ENCODE measurements around the gene ZNF598. TPM values are rescaled to one million over a fixed set of nuclear protein-coding genes. Genes with fewer than 3 reads are reported as not detected.

Gene ZNF598
- total RNA-seq, 2 donors from 2014 or later = 45.6 to 49.5 TPM

- WGBS, 2 experiments (ENCODE audit: insufficient coverage in 1 of 2, insufficient read length in 1 of 2) = 0 to 1% methylated on average over 24 to 78 of the region's 78 CpGs
- TF ChIP-seq CTCF (conservative IDR thresholded peaks at IDR 0.05) = no peak
Observed at GRCh38 chr16:1971796-1972489, 37.7 kb downstream of the ZNF598 start, which contains the start of gene TBL3. Gene TBL3, plus strand, starts transcription at chr16:1972053. Its CDS starts 112 bp downstream, at chr16:1972165.

GRCh38 chr16:1968146-1968953, 41.3 kb downstream of the ZNF598 start:
- Histone ChIP-seq H3K27me3 (ENCODE audit: control insufficient read depth, insufficient read depth, low read length, poor library complexity, severe bottlenecking) (no peaks in the 10 kb centered on the region), H3K4me1 (ENCODE audit: control insufficient read depth, insufficient read depth, low read length) (peaks cover 2% of the 10 kb centered on the region), H3K9me3 (ENCODE audit: control insufficient read depth, low read length) (no peaks in the 10 kb centered on the region), H3K36me3 (ENCODE audit: control insufficient read depth, insufficient read depth, low read length) (peaks cover 8% of the 10 kb centered on the region), H3K9ac (ENCODE audit: extremely low read depth, low read length, poor library complexity, severe bottlenecking) (no peak overlapping the region), H3K27ac (ENCODE audit: low read depth, low read length) (no peak overlapping the region), H3K4me3 (ENCODE audit: low read length) (no peak overlapping the region)
- DNase-seq = no peak
- WGBS, 2 experiments (ENCODE audit: insufficient coverage in 1 of 2, insufficient read length in 1 of 2) = 92 to 95% methylated on average over 30 to 41 of the region's 41 CpGs
- H3K4me3 Mint-ChIP-seq = no peak overlapping the region
- H3K36me3 Mint-ChIP-seq (ENCODE audit: low read depth) = peaks cover 9% of the 10 kb centered on the region
- TF ChIP-seq CTCF (conservative IDR thresholded peaks at IDR 0.05) = no peak
- no peaks in the 10 kb centered on the region for H3K9me3 Mint-ChIP-seq
- peaks cover 16% of the 10 kb centered on the region for H3K4me1 Mint-ChIP-seq
- no peak overlapping the region for H3K27ac Mint-ChIP-seq
- no peaks in the 10 kb centered on the region for H3K27me3 Mint-ChIP-seq (ENCODE audit: insufficient read depth)

More at GRCh38 chr16:1971796-1972489, 37.7 kb downstream of the ZNF598 start, which contains the start of gene TBL3:
- H3K36me3 ChIP-seq (ENCODE audit: control insufficient read depth, insufficient read depth, low read length) = peaks cover 13% of the 10 kb centered on the region
- H3K27me3 ChIP-seq (ENCODE audit: control insufficient read depth, insufficient read depth, low read length, poor library complexity, severe bottlenecking) = no peaks in the 10 kb centered on the region
- H3K4me1 Mint-ChIP-seq = peaks cover 8% of the 10 kb centered on the region
- peaks cover 13% of the 10 kb centered on the region for H3K36me3 Mint-ChIP-seq (ENCODE audit: low read depth)
- peak within 1 kb of the TSS; percentile 93 for H3K27ac Mint-ChIP-seq
- H3K9ac ChIP-seq (ENCODE audit: extremely low read depth, low read length, poor library complexity, severe bottlenecking) = peak within 1 kb of the TSS; percentile 73
- no peaks in the 10 kb centered on the region for H3K9me3 ChIP-seq (ENCODE audit: control insufficient read depth, low read length)
- peak within 1 kb of the TSS; percentile 49 for H3K27ac ChIP-seq (ENCODE audit: low read depth, low read length)
- peak within 1 kb of the TSS; percentile 90 for H3K4me3 ChIP-seq (ENCODE audit: low read length)
- no peaks in the 10 kb centered on the region for H3K27me3 Mint-ChIP-seq (ENCODE audit: insufficient read depth)
- no peaks in the 10 kb centered on the region for H3K9me3 Mint-ChIP-seq
- peak; percentile 98 for DNase-seq
- H3K4me1 ChIP-seq (ENCODE audit: control insufficient read depth, insufficient read depth, low read length) = no peaks in the 10 kb centered on the region
- peak within 1 kb of the TSS; percentile 92 for H3K4me3 Mint-ChIP-seq

- Histone ChIP-seq H3K27ac (ENCODE audit: low read depth, low read length) (no peak within 1 kb of the TSS), H3K4me1 (ENCODE audit: control insufficient read depth, insufficient read depth, low read length) (peaks cover 2% of the 10 kb centered on the region), H3K9me3 (ENCODE audit: control insufficient read depth, low read length) (no peaks in the 10 kb centered on the region), H3K9ac (ENCODE audit: extremely low read depth, low read length, poor library complexity, severe bottlenecking) (peak within 1 kb of the TSS; percentile 96), H3K36me3 (ENCODE audit: control insufficient read depth, insufficient read depth, low read length) (peaks cover 24% of the 10 kb centered on the region), H3K27me3 (ENCODE audit: control insufficient read depth, insufficient read depth, low read length, poor library complexity, severe bottlenecking) (no peaks in the 10 kb centered on the region), H3K4me3 (ENCODE audit: low read length) (peak within 1 kb of the TSS; percentile 93)
- Mint-ChIP-seq H3K27me3 (ENCODE audit: insufficient read depth) (no peaks in the 10 kb centered on the region), H3K9me3 (no peaks in the 10 kb centered on the region), H3K36me3 (ENCODE audit: low read depth) (peaks cover 27% of the 10 kb centered on the region), H3K27ac (peak within 1 kb of the TSS; percentile 93), H3K4me3 (peak within 1 kb of the TSS; percentile 93), H3K4me1 (peaks cover 22% of the 10 kb centered on the region)
- TF ChIP-seq CTCF (conservative IDR thresholded peaks at IDR 0.05) = no peak
- no peak for DNase-seq
- 98 to 100% methylated on average over 4 to 6 of the region's 6 CpGs for WGBS, 2 experiments (ENCODE audit: insufficient coverage in 1 of 2, insufficient read length in 1 of 2)
Observed at GRCh38 chr16:1966460-1966859, 43.2 kb downstream of the ZNF598 start, which contains the start of gene RNF151. Gene RNF151, plus strand, starts transcription at chr16:1966856. Its CDS starts 26 bp downstream, at chr16:1966882.

Measured in endodermal cell (in vitro differentiated cells).